ENCODE results near the gene MACROD2.

GRCh38 chr20:15814360-15814759, 1819.0 kb downstream of the MACROD2 start:
- TF ChIP-seq CTCF (IDR thresholded peaks at IDR 0.05; ENCODE audit: poor library complexity, severe bottlenecking) (no peak), MXI1 (conservative IDR thresholded peaks at IDR 0.05; ENCODE audit: poor library complexity, severe bottlenecking) (no peak), POLR2AphosphoS5 (IDR thresholded peaks at IDR 0.05) (no peak), EP300 (conservative IDR thresholded peaks at IDR 0.05; ENCODE audit: poor library complexity, severe bottlenecking) (no peak), RAD21 (conservative IDR thresholded peaks at IDR 0.05) (no peak), EZH2 (IDR thresholded peaks at IDR 0.05; ENCODE audit: borderline replicate concordance, insufficient read depth, low read length, poor library complexity, severe bottlenecking) (no peak), TAF1 (IDR thresholded peaks at IDR 0.05; ENCODE audit: low read depth) (no peak), REST (IDR thresholded peaks at IDR 0.05; ENCODE audit: borderline replicate concordance) (no peak), SMC3 (conservative IDR thresholded peaks at IDR 0.05; ENCODE audit: poor library complexity) (no peak)
